NCI-H2196 (cell line): Measurements from ENCODE around the gene PRPF31.
A peak's percentile ranks its signal among the peaks of the same experiment; 100 is the strongest.

Experiments
- DNase-seq: peaks from one replicate; lab custom pipeline; 2025; ENCODE audit not compliant: unreplicated experiment; lab: John Stamatoyannopoulos, UW

PRPF31 gene

DNA sequence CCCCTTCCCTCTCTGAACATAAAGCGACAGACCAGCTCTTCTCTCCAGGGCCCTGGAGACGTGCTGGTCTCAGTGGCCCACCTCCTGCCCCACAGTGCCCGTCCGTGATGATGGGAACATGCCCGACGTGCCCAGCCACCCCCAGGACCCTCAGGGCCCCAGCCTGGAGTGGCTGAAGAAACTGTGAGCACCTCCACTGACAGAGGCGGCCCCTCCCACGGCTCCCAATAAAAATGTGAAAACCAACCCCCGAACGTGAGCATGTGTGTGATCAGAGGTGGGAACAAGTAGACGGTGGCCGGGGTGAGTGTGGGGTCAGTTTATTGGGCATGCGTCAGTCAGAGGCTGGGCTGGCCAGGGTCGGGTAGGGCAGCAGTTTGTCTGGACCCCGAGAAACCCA is 8.8 kb upstream of the PRPF31 start:
- DNase-seq, result no peak

DNA sequence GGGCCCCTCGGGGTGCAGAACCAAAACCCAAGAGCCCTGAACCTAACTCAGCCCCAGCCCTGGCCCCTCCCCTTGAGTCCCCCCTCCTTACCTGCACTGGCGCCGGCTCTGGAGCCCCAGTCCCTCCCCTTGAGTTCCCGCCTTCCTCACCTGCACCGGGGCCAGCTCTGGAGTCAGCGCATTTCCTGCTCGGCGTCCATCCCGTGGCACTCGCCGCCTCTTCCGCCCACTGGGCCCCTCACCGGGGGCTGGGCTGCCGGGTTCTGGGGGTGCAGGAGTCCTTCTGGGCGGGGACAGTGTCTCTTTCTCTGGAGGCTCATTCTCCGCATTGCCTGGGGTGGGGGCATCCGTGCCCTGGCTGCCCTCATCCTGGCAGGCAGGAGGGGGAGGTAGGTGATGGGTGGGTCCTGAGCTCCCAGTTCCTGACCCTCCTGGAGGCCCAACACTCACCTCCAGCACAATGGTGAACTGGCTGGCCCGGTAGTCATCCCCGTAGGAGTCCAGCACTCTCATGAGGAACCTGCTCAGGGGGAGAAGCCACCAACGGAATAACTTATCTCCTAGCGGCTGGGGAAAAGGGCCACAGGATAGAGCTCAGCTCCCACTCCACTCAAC is 7.6 kb upstream of the PRPF31 start:
- no peak for DNase-seq

DNA sequence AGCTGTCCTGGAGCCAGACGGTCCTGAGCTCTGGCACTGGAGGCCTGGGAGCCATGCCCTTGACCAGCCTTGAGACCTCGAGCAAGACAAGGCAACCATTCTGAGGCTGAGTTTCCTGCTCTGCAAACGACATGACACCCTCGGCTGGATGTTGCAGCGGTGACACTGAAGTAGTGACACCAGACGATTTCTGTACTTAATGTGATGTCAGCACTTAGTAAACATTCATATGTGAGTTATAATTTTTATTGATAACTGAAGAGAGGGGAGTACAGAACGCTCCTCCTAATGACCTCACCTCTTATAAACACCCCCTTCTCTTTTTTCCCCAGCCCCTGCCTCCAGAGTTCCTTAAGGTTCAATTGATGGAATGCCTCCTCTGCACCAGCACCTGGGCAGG is 7.1 kb upstream of the PRPF31 start:
- DNase-seq, result no peak

DNA sequence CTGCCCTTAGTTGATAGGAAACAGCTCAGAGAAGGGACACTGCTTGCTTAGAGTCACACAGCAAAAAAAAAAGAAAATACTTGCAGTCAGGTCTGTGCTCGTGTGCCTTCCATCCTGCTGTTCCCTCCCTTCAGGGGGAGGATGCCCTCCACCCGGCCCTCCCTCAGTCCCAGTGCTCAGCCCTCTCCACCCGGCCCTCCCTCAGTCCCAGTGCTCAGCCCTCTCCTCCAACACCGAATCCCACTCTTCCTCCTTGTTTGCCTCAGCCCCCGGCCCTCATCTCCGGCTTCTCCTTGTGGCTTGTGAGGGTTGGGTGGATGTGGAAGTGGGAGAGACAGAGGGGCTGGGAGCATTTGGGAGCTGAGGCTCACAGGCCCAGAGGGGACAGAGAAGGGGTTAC is 5.9 kb upstream of the PRPF31 start:
- DNase-seq, result no peak

DNA sequence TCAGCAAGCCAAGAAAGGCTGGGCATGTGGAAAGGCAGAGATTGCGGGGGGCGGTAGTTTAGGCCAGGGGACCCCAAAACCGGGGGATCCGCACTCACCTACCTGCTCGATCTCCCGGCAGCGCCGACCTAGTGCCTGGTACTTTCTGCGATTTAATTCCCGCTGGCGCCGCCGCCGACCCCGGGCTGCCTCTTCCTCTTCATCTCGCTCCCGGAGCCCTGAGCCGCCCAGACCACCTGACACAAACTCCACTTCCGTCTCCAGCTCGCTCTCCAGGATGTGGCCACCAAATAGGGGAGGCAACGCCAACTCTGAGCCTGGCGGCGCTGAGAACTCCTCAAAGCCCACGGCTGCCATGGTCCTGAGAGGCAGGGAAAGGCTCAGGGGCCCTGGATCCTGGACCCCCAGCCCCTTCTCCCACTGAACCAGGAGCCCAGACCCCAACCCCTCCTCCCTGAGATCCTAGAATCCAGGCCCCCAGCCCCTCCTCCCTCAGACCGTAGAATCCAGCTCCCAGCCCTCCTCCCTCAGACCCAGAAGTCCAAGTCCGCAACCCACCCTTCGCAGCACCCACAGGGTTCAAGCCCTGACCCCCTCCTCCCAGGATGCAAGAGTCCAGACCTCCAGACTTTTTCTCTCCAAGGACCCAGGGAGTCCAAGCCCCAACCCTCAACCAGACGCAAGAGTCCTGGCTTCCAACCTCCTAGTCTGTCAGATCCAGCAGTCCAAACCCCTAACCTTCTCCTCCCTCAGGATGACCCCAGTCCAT is 1.0 kb upstream of the PRPF31 start:
- DNase-seq, result peak; percentile 45

DNA sequence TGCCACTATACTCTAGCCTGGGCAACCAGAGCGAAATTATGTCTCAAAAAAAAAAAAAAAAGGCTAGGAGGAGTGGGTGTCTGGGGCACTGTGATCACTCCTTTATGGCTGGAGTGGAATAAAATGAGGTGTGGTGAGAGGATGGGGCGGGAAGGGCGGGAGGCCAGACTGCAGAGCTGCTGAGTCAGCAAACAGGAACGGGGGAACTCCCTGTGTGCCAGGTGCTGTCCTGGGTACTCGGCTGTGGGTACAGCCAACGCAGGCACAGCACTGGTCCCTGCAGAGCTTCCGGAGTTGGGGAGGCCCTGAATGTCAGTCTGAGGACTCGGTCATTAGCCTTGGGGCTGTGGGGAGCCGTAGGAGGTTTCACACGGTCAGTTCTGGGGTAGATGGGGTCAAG is 5.7 kb downstream of the PRPF31 start:
- DNase-seq, result no peak

DNA sequence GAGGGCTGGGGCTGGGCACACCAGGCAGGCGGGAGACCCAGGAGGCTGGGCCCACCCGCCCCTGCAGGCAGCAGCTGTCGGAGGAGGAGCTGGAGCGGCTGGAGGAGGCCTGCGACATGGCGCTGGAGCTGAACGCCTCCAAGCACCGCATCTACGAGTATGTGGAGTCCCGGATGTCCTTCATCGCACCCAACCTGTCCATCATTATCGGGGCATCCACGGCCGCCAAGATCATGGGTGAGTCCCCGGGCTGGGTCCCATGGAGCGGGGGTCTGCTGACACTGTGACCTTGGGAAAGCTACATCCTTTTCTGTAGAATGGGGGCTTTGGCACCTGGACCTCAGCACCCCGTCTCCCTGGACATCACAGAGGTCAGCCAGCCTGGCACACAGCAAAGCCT is 8.1 kb downstream of the PRPF31 start:
- no peak for DNase-seq

DNA sequence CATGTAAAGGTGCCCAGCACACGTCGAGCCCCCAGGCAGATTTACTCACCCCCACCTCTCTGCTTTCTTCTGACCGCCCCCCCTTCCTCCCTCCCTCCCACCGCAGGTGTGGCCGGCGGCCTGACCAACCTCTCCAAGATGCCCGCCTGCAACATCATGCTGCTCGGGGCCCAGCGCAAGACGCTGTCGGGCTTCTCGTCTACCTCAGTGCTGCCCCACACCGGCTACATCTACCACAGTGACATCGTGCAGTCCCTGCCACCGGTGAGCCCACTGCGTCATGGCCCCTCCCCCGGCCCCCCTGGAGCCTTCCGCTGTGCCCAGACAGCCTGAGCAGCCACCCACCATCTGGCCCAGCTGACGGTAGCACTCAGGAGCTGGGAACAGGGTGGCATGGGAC is 8.8 kb downstream of the PRPF31 start:
- DNase-seq, result no peak

DNA sequence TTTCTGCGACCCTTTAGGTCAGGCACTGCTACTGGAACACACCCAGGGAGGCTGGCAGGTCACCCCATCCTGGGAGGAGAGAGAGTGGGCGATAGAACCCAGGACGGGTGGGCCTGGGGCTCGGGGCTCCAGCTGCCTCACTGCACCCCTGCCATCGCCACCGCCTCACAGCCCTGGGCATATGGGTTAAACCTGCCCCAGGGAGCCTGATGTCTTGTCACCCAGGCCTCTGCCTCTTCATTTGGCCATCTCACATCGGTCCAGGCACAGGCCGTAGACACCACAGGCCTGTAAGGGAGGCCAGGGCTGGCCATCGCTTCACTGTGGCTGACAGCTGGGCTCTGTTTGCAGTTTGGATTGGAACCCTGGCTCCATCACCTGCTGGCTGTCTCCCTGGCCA is 10.2 kb downstream of the PRPF31 start:
- DNase-seq, result no peak

DNA sequence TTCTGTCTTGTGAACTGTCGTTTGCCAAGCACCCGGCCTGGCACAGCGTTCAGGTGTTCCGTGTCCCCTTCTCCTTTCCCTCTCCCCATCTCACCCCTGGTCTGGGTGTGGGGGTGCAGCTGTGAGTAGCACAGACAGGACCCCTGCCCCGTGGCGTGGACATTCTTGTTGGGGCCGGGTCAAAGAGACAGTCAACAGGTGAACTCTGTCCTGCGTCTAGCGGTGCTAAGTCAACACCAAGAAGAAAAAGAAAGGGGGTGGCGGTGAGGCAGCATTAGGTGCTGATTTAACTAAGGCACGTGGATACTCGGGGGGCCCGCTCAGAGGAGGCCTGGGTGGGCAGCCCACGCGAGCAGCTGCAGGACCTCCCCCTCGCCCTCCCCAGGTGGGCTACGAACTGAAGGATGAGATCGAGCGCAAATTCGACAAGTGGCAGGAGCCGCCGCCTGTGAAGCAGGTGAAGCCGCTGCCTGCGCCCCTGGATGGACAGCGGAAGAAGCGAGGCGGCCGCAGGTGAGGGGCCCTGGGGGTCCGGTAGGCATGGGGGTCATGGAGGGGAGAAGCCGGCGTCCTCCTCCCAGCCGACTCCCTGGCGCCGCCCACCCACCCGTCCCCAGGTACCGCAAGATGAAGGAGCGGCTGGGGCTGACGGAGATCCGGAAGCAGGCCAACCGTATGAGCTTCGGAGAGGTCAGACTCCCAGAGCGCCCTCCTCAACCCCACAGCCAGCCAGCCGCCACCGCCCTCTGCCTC is 12.3 kb downstream of the PRPF31 start:
- no peak for DNase-seq

DNA sequence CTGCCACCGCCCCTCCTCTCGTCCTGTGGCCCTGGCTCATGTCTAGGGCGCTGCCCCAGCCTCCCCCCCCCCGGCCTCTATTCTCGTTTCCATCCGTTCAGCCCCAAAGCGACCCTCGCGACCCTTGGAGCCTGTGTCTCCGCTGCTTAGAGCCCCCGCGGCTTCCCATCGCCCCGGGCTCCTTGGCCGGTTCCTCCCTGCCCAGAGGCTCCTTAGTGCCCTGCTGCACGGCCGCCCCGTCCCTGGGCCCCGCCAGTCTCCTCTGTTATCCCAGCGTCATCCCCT is 12.8 kb downstream of the PRPF31 start:
- DNase-seq, result no peak

DNA sequence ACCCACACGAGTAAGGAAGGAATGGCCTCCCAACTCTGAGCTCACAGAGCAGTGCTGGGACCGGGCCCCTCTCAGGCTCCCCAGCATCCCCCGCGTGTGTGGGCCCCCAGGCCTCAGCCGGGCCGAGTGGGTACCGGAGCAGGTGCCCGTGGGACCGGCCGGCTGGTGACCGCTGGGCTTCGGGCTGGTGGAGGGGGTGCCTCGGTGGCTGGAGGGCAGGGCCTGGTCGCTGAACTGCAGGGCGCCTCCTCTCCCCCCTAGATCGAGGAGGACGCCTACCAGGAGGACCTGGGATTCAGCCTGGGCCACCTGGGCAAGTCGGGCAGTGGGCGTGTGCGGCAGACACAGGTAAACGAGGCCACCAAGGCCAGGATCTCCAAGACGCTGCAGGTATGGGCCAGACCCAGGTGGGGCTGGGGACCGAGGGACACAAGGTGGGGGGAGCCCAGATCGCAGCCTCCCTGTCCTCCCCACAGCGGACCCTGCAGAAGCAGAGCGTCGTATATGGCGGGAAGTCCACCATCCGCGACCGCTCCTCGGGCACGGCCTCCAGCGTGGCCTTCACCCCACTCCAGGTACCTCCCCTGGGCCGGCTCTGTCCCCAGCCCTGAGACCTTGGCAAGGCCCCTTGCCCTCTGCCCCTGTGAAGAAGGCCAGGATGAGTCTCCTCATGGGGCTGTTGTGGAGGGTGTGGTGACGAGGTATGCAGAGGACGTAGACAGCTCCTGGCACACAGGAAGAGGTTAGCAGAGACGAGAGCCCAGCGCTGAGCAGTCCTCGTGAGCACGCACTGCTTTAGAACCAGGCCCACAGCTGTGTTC is 13.5 kb downstream of the PRPF31 start:
- DNase-seq, result no peak

DNA sequence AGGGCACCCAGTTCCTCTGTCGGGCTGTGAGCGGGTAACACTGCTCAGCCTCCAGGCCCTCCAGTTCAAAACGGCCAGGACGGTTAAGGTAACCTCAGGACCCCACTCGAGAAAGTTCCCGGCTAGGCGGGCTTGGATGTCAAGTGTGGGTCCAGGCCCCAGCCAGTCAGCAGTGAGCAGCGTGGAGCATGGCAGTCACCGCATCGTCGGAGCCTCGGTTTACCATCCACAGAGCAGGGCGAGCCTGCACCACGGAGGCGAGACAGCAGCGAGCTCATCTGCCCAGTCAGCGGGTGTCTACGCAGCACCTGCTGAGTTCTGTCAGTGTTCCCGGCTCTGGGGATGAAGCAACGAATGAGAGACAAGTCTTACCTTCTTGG is 14.1 kb downstream of the PRPF31 start:
- no peak for DNase-seq

DNA sequence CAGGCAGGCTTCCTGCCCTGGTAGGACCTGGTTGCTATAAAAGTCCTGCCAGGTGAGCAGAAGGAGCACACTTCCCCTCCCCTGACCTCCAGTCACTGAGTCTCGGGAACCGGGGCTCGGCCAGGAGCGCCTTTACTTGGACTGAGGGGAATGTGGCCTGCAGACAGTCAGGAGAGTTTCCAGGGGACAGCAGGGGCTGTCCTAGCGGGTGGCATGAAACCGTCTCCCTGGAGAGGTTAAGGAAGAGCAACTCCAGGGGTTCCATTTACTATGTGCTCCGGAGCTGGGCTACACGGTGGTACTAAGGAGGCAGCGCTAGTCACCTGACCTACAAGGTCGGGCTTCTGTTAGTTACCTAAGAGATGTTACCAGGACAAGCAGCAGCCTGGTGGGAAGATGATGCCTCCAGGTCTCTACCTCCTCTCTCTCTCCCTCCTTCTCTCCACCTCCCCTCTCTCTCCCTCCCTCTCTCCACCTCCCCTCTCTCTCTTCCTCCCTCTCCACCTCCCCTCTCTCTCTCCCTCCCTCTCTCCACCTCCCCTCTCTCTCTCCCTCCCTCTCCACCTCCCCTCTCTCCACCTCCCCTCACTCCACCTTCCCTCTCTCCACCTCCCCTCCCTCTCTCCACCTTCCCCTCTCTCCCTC is 17.9 kb downstream of the PRPF31 start:
- peak; percentile 80 for DNase-seq

DNA sequence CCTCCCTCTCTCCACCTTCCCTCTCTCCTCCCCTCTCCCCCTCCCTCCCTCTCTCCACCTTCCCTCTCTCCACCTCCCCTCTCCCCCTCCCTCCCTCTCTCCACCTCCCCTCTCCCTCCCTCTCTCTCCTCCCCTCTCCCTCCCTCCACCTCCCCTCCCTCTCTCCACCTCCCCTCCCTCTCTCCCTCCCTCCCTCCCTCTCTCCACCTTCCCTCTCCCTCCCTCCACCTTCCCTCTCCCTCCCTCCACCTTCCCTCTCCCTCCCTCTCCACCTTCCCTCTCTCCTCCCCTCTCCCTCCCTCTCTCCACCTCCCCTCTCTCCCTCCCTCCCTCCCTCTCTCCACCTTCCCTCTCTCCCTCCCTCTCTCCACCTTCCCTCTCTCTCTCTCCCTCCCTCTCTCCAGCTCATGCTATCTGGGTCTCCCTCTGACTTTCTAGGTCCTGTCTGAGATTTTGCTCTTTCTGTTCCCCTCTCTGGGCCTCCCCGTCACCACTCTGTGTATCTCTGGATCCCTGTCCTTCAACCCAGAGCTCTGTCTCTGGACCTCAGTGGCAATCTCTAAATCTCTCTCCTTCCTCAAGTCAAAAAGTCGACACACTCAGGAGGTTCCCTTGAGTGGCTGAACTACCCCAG is 18.5 kb downstream of the PRPF31 start:
- DNase-seq, result no peak

DNA sequence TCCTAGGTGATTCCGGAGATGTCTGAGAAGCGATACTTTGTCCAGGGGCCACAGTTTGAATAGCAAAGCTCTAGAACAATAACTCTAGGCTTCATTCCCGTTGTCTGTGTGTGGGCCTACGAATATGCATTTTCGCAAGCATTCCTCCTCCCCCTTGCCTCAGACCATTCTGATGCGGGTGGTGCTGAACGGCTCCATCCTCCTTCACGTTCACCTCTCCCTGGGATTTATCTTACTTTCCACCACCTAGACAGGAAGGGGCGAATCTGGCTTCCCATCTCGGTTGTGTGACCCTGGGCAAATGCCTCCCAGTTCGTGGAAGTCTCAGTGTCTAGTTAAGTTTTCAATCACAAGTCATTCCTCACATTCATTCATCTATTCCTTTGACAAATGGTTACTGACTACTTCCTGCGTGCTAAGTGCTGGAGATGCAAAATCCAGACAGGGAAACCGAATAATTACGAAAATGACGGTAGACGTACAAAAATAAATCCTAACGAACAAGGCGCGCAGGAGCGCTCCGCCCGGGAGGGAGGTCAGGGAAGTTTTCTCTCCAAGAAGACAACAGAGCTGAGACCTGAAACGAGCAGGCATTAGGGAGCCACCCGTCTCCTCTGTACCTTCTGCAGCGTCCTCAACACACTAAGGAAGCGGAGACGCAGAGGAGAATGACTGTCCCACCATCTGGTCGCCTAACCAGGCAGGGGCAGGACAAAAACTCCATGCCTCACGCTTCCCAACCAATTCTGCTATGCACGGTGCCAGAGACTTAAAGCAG is 20.7 kb downstream of the PRPF31 start:
- DNase-seq, result no peak

DNA sequence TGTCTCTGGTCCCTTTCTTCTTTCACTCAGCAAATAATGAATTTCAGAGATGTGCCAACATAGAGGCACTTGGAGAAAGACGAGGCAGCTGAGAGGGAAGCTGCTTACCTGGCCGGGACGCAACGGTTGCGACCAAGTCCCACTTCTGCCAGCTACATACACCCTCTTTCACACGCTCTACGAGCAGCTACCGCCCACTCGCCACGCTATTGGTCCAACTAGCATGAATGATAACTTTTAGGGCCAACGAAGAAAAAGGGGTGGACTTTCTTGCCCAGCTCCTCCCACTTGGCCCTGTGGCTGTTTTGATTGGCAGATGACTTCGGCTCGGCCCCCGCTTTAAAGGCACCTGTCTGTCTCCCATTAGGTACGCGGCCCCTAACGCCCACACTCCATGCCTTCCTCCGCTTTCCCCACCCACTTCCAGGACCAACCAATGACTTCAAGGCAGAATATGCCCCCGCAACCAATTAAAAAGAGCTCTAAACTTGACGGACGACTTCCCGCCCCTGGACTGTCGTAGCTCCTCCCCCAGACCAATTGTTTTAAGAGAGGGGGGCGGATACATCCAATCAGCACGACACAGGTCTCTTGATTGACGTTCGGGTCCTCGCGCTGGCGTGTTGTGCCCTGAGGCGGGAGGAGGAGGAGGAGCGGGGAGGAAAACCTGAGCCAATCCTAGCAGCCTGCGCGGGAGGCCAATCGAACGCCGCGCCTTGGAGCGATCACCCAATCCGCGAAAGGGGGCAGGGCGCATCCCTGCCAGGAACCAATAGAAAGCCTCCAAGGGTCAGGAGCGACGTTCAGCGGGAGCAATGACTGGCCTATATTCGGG is 21.5 kb downstream of the PRPF31 start:
- DNase-seq, result peak; percentile 100

DNA sequence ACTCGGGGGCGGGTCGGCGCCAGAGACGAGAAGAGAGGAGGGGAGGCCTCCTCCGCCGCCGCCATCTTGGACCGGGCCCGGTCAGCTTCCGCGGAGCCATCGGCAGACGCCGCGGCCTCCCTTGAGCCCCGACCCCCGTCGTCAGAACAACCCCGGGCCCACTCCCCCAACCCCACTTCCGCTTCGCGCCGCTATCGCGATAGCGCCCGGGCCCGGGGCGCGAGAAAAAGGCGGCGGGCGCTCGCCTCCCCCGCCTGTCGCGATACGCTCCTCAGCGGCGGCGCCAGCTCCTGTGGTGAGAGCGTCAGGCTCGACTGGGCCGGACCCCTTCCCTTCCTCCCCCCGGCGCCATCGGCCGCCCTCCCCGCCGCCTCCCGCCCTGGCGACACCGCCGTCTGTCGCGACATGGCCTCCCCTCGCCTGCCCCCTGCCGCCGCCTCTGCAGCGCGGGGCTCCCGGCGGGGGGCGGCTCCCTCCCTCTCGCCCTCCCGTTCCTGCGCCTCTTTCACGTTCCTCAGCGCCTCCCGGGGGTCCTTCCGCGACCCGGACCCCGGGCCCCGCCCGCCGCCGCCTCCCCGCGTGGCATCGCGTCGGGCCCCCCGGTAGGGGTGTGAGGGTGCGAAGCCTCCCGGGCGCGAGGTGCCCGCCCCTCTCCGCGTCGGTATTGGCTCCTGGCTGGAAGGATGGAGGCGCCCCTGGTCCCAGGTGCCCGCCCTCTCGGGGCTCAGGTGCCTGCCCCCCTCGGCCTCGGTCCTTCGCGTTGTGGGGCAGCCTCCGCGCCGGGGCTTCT is 22.3 kb downstream of the PRPF31 start, which contains the start of gene CNOT3:
Gene CNOT3, plus strand, starts transcription at position 64 of the 790 bp plus-strand sequence. CDS start 5,217 bp downstream, outside the sequence.
- no peak for DNase-seq
